HepG2 (cell line): ENCODE measurements around the gene MRPL48. TPM values are rescaled to one million over a fixed set of nuclear protein-coding genes. Genes with fewer than 3 reads are reported as not detected.
A peak's percentile ranks its signal among the peaks of the same experiment; 100 is the strongest.

Source experiments
- CSRNP1 ChIP-seq: sonication (generic); formaldehyde crosslinking; IDR thresholded peaks from 2 replicates; pipeline ENCODE4 v1.8.1; 2023; ENCODE audit warnings: mild to moderate bottlenecking, missing genetic modification reagents
- DZIP1 ChIP-seq: sonication (generic); formaldehyde crosslinking; IDR thresholded peaks from 2 replicates; pipeline ENCODE4 v1.5.0; 2020; ENCODE audit warnings: mild to moderate bottlenecking, missing genetic modification reagents
- NPAS2 ChIP-seq: sonication (generic); formaldehyde crosslinking; IDR thresholded peaks from 2 replicates; pipeline ENCODE4 v1.8.0; 2022; ENCODE audit warnings: mild to moderate bottlenecking, missing genetic modification reagents, borderline replicate concordance
- NR2C2 ChIP-seq: sonication (generic); formaldehyde crosslinking; IDR thresholded peaks from 2 replicates; pipeline ENCODE4 v1.4.0; 2020; ENCODE audit warnings: missing genetic modification reagents, mild to moderate bottlenecking, moderate library complexity, borderline replicate concordance
- SUZ12 ChIP-seq: fragments of 150-350 bp; IDR thresholded peaks from 2 replicates; pipeline ENCODE4 v1.6.1; 2014; ENCODE audit warnings: low read depth, low read length
- YEATS2 ChIP-seq: sonication (generic); formaldehyde crosslinking; IDR thresholded peaks from 2 replicates; pipeline ENCODE4 v1.4.0; 2020; ENCODE audit warnings: missing genetic modification reagents, borderline replicate concordance
- ZFP36L2 ChIP-seq: sonication (generic); formaldehyde crosslinking; IDR thresholded peaks from 2 replicates; pipeline ENCODE4 v1.4.0; 2020; ENCODE audit warnings: missing genetic modification reagents
- ZNF24 ChIP-seq: fragments of 450-650 bp; IDR thresholded peaks from 2 replicates; pipeline ENCODE4 v1.6.1; 2017; ENCODE audit warnings: antibody characterized with exemption, mild to moderate bottlenecking
- ZNF44 ChIP-seq: sonication (generic); formaldehyde crosslinking; IDR thresholded peaks from 2 replicates; pipeline ENCODE4 v1.5.1; 2020; ENCODE audit warnings: mild to moderate bottlenecking, missing genetic modification reagents
- ZNF441 ChIP-seq: sonication (generic); formaldehyde crosslinking; IDR thresholded peaks from 2 replicates; pipeline ENCODE4 v1.7.0; 2021; ENCODE audit warnings: missing genetic modification reagents, borderline replicate concordance
- ZNF446 ChIP-seq: sonication (generic); formaldehyde crosslinking; IDR thresholded peaks from 2 replicates; pipeline ENCODE4 v1.5.0; 2020; ENCODE audit warnings: mild to moderate bottlenecking, missing genetic modification reagents
- ZNF616 ChIP-seq: sonication (generic); formaldehyde crosslinking; IDR thresholded peaks from 2 replicates; pipeline ENCODE4 v1.5.0; 2020; ENCODE audit warnings: low read depth, mild to moderate bottlenecking, missing genetic modification reagents
- ZNF619 ChIP-seq: sonication (generic); formaldehyde crosslinking; IDR thresholded peaks from 2 replicates; pipeline ENCODE4 v1.4.0; 2020; ENCODE audit warnings: mild to moderate bottlenecking, missing genetic modification reagents
- ZSCAN20 ChIP-seq: sonication (generic); formaldehyde crosslinking; IDR thresholded peaks from 2 replicates; pipeline ENCODE4 v1.4.0; 2020; ENCODE audit warnings: missing genetic modification reagents, mild to moderate bottlenecking, borderline replicate concordance
- ZSCAN31 ChIP-seq: sonication (generic); formaldehyde crosslinking; IDR thresholded peaks from 2 replicates; pipeline ENCODE4 v1.5.0; 2020; ENCODE audit warnings: low read depth, mild to moderate bottlenecking, missing genetic modification reagents
- polyA plus RNA-seq, 8 experiments: library from polyadenylated mRNA; depleted of rRNA in 3 of 8; stranded (reverse) in 7 of 8; unstranded in 1 of 8; fragments of >200 nt; fragmentation: Illumina TruSeq in 4 of 8; extraction: Trizol in 4 of 8; gene quantifications; 2 replicates each; pipeline versions ENCODE4 v1.2.1 to v1.2.3, GENCODE V29; 2011 to 2016; ENCODE audit warnings: low read depth in 4 of 8, missing spikeins in 1 of 8, mixed read lengths in 1 of 8; ENCODE audit not compliant: insufficient read depth in 1 of 8
- total RNA-seq, 5 experiments: library from RNA; depleted of rRNA; stranded (reverse); fragments of >200 nt; fragmentation: Illumina TruSeq; extraction: Trizol; gene quantifications; 2 replicates each; pipeline ENCODE4 v1.2.3, GENCODE V29; 2016; ENCODE audit warnings: low read depth in 1 of 5
- TF ChIP-seq, protein P1 (sequence below): IDR thresholded peaks from 2 replicates; pipeline ENCODE4 v1.6.1; 2016; ENCODE audit warnings: low read depth
- TF ChIP-seq, protein P2 (sequence below): sonication (generic); formaldehyde crosslinking; IDR thresholded peaks from 2 replicates; pipeline ENCODE4 v1.8.0; 2022; ENCODE audit warnings: missing genetic modification reagents, mild to moderate bottlenecking, borderline replicate concordance
- TF ChIP-seq, protein P3 (sequence below): sonication (generic); formaldehyde crosslinking; IDR thresholded peaks from 2 replicates; pipeline ENCODE4 v1.4.0; 2020; ENCODE audit warnings: missing genetic modification reagents, mild to moderate bottlenecking, borderline replicate concordance
- TF ChIP-seq, protein P4 (sequence below): sonication (generic); formaldehyde crosslinking; IDR thresholded peaks from 2 replicates; pipeline ENCODE4 v1.9.0; 2021; ENCODE audit warnings: missing genetic modification reagents, borderline replicate concordance

The MRPL48 gene
- total and polyA plus RNA-seq, 2 of the 13 experiments (the other 11 are each of a cell fraction or from before 2014, with no cell fraction given), result 61.2 to 67.9 TPM

DNA sequence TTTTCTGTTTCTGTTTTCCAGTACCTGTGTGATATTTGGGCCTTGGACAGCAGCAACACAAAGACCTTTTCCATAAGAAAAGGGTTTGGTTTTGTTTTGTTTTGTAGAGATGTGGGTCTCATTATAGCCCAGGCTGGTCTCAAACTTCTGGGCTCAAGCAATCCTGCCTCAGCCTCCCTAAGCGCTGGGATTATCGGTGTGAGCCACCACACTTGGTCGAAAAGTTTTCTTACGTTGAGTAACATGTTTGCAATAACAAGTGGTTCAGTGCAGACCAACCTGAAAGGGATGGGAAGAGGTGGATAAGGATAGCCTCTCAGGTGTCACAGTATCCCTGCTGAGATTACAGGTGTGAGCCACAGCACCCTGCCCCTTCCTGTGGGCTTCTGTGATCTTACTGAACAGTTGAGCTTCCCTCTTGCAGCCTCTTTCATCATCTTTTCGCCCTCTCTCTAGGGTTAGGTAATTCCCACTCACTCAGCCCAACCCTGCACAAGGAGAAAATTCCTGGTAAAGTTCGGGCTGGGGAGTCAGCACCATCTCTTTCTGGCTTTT lies 3.5 kb upstream of the MRPL48 start (continued):
- TF ChIP-seq ZNF44 (no peak), ZFP36L2 (no peak), ZNF619 (no peak), CSRNP1 (CRISPR knock-in tag) (no peak), SUZ12 (no peak), ZNF24 (no peak), YEATS2 (CRISPR knock-in tag) (no peak), ZSCAN31 (CRISPR knock-in tag) (no peak), DZIP1 (CRISPR knock-in tag) (no peak), ZNF441 (CRISPR knock-in tag) (no peak), ZNF616 (CRISPR knock-in tag) (no peak), NR2C2 (CRISPR knock-in tag) (peak; percentile 9; the same call in 1 of the 2 replicates), NPAS2 (CRISPR knock-in tag) (no peak), ZSCAN20 (CRISPR knock-in tag) (no peak), ZNF446 (CRISPR knock-in tag) (no peak)
- TF ChIP-seq, protein P1, sequence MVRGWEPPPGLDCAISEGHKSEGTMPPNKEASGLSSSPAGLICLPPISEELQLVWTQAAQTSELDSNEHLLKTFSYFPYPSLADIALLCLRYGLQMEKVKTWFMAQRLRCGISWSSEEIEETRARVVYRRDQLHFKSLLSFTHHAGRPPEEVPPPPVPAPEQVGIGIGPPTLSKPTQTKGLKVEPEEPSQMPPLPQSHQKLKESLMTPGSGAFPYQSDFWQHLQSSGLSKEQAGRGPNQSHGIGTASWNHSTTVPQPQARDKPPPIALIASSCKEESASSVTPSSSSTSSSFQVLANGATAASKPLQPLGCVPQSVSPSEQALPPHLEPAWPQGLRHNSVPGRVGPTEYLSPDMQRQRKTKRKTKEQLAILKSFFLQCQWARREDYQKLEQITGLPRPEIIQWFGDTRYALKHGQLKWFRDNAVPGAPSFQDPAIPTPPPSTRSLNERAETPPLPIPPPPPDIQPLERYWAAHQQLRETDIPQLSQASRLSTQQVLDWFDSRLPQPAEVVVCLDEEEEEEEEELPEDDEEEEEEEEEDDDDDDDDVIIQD (CRISPR knock-in tag), result 0 out of 2 replicates have a peak, but pooled peaks have one; percentile 7
- TF ChIP-seq, protein P2, sequence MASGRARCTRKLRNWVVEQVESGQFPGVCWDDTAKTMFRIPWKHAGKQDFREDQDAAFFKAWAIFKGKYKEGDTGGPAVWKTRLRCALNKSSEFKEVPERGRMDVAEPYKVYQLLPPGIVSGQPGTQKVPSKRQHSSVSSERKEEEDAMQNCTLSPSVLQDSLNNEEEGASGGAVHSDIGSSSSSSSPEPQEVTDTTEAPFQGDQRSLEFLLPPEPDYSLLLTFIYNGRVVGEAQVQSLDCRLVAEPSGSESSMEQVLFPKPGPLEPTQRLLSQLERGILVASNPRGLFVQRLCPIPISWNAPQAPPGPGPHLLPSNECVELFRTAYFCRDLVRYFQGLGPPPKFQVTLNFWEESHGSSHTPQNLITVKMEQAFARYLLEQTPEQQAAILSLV, result no peak
- TF ChIP-seq, protein P3, sequence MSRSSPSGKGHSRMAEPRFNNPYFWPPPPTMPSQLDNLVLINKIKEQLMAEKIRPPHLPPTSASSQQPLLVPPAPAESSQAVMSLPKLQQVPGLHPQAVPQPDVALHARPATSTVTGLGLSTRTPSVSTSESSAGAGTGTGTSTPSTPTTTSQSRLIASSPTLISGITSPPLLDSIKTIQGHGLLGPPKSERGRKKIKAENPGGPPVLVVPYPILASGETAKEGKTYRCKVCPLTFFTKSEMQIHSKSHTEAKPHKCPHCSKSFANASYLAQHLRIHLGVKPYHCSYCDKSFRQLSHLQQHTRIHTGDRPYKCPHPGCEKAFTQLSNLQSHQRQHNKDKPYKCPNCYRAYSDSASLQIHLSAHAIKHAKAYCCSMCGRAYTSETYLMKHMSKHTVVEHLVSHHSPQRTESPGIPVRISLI, result no peak
- TF ChIP-seq, protein P4, sequence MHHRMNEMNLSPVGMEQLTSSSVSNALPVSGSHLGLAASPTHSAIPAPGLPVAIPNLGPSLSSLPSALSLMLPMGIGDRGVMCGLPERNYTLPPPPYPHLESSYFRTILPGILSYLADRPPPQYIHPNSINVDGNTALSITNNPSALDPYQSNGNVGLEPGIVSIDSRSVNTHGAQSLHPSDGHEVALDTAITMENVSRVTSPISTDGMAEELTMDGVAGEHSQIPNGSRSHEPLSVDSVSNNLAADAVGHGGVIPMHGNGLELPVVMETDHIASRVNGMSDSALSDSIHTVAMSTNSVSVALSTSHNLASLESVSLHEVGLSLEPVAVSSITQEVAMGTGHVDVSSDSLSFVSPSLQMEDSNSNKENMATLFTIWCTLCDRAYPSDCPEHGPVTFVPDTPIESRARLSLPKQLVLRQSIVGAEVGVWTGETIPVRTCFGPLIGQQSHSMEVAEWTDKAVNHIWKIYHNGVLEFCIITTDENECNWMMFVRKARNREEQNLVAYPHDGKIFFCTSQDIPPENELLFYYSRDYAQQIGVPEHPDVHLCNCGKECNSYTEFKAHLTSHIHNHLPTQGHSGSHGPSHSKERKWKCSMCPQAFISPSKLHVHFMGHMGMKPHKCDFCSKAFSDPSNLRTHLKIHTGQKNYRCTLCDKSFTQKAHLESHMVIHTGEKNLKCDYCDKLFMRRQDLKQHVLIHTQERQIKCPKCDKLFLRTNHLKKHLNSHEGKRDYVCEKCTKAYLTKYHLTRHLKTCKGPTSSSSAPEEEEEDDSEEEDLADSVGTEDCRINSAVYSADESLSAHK (CRISPR knock-in tag), result no peak
